ENCODE results near the gene C2CD4B. TPM values are rescaled to one million over a fixed set of nuclear protein-coding genes. Genes with fewer than 3 reads are reported as not detected.

Gene C2CD4B
- total RNA-seq, 3 donors from 2014 or later = 1.5 to 3.7 (median 3.2) TPM

DNA sequence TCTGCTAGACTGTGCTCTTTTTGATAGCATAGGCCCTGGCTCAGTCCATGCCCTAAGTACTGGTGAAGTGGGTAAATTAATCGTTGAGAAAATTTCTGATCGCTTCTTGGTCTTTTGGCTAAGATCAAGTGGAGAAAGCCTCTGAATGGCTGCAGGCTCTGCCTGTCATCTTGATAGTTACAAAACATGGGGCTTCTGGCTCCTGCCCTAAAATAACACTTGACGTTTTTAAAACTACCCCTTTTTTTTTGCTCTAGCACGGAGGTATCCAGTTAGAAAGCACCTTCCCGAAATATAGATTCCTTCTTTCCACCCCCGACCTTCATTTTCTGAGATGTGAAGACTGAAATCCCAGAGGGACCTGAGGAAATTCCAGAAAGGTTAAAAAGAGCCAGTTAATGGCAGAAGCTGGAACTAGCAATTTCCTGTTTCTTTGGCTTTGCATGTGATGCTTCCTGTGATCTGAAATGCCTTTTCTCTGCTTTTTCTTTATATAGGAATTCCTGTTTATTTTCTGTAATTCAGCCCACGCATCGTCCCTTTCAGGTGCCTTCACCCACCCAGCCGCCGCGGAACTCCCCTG lies 799 bp upstream of the C2CD4B start:
- Histone ChIP-seq H3K4me1 (ENCODE audit: low read depth) (peaks cover 10% of the 10 kb centered on the region), H3K4me3 (no peak overlapping the region), H3K36me3 (ENCODE audit: low read depth) (no peaks in the 10 kb centered on the region), H3K9me3 (no peaks in the 10 kb centered on the region)
- ATAC-seq (no peak), DNase-seq (no peak)
- TF ChIP-seq, protein P1, sequence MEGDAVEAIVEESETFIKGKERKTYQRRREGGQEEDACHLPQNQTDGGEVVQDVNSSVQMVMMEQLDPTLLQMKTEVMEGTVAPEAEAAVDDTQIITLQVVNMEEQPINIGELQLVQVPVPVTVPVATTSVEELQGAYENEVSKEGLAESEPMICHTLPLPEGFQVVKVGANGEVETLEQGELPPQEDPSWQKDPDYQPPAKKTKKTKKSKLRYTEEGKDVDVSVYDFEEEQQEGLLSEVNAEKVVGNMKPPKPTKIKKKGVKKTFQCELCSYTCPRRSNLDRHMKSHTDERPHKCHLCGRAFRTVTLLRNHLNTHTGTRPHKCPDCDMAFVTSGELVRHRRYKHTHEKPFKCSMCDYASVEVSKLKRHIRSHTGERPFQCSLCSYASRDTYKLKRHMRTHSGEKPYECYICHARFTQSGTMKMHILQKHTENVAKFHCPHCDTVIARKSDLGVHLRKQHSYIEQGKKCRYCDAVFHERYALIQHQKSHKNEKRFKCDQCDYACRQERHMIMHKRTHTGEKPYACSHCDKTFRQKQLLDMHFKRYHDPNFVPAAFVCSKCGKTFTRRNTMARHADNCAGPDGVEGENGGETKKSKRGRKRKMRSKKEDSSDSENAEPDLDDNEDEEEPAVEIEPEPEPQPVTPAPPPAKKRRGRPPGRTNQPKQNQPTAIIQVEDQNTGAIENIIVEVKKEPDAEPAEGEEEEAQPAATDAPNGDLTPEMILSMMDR (IDR thresholded peaks at IDR 0.05) = no peak
- intact Hi-C loops (cut with DNase I, micrococcal nuclease) = no loop called here

DNA sequence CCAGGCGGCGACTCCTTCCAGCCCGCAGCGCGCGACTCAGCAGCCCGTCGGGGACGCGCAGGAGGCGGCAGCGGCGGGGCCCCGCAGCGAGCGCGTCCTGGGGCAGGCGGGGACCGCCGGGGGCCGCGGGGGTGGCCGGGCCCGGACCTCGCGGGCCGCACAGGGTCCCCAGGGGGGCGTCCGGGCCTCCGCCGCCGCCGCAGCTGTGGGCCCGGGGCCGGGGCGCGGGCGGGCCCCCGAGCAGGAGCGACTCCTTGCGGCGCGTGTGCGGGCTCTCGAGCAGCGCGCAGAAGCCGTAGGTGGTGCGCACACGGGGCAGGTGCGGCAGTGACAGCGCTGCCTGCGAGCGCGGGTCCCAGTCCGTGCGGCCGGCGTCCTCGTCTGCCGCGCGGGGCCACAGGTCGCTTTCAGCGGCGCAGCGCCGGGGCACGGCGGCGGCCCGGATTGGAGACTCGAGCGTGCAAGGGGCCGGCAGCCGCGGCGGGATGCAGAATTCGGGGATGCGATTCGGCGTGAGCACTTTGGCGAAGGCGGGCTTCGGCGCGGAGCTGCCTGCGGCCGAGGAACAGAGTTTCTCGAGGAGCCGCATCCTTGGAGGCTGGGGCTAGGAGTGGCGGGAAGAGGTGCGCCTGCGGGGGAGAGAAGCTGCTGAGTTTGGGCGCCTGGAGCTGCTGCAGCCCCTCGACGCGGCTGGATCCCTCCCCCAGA lies 535 bp downstream of the C2CD4B start:
- intact Hi-C loops (cut with DNase I, micrococcal nuclease) = no loop called here
- Histone ChIP-seq H3K36me3 (ENCODE audit: low read depth) (no peaks in the 10 kb centered on the region), H3K9me3 (no peaks in the 10 kb centered on the region), H3K4me1 (ENCODE audit: low read depth) (peaks cover 10% of the 10 kb centered on the region), H3K4me3 (no peak overlapping the region)
- peak; percentile 16 to 52 (median 49) for DNase-seq
- TF ChIP-seq, protein P1 (IDR thresholded peaks at IDR 0.05) = no peak
- peak; percentile 70 for ATAC-seq

DNA sequence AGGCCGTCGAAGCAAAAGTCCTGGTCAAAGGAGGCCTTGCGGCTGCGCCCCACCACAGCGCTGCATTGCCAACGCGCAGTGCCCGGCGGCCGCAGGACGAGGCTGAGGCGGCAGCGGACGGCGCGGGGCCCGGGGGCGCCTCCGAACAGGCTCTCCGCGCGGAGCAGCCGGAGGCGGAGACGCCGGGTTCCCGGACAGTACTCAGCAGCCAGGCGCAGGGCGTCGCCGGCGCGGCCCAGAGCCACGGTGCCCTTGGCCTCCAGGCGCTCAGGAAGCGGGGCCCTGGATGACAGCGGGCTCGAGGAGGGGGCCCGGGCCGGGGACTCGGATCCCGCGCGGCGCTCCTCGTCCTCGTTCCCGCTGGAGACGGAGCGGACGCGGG lies 1.1 kb downstream of the C2CD4B start:
- H3K9me3 ChIP-seq = no peaks in the 10 kb centered on the region
- intact Hi-C loops (cut with DNase I, micrococcal nuclease) = no loop called here
- peak; percentile 60 for ATAC-seq
- TF ChIP-seq, protein P1 (IDR thresholded peaks at IDR 0.05) = no peak
- H3K4me3 ChIP-seq = no peak overlapping the region
- H3K4me1 ChIP-seq (ENCODE audit: low read depth) = peaks cover 10% of the 10 kb centered on the region
- no peaks in the 10 kb centered on the region for H3K36me3 ChIP-seq (ENCODE audit: low read depth)
- DNase-seq = peak in 1 of 3 donors; percentile 56

DNA sequence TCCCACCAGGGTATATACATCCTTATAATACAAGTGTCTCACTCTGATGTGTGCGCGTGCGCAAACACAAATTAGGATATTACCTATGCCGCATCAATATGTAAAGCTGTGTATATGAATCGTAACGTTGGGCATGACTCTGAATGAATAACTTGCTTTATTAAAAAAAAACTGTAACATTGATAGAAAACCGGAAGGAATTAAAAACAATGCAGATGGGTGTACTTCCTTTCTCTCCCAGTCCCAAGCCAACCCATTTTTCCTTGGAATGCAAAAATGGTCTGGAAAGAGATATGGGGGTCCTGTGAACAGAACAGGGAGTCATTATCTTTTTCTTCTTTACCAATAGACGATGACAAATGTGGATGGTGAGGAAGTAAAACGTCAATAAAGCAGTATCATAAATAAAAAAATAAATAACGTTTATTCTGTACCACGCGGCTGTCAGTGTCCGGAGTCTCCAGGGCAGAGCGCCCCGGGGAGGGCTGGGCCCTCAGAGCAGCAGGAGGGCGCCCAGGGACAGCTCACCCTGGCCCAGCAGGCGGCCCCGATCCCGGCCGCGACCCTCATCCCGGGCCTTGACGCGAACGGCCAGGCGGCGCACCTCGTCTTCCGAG lies 1.6 kb downstream of the C2CD4B start:
- H3K9me3 ChIP-seq = no peaks in the 10 kb centered on the region
- intact Hi-C loops (cut with DNase I, micrococcal nuclease) = no loop called here
- TF ChIP-seq, protein P1 (IDR thresholded peaks at IDR 0.05) = no peak
- ATAC-seq (peak; percentile 33), DNase-seq (no peak)
- no peak overlapping the region for H3K4me3 ChIP-seq
- no peaks in the 10 kb centered on the region for H3K36me3 ChIP-seq (ENCODE audit: low read depth)
- H3K4me1 ChIP-seq (ENCODE audit: low read depth) = peaks cover 10% of the 10 kb centered on the region

DNA sequence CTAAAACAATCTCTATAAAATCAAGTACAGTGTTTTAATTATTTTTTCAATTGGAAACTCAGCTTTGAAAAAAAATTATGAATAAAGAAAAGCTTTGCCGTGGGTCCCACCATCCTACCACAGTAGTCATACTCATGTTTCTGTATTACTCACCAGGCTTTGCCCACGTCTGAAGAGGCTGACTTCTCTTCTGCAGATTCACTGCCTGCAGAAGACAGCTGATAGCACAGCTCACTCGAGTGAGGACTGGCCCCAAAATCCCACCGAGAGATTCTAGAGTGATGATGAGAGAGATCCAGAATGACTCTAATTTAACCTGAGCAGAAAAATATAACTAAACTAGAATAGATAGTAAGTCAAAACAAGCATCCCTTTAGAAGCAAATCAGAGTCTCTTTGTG lies 11.9 kb downstream of the C2CD4B start:
- intact Hi-C loops (cut with DNase I, micrococcal nuclease) = no loop called here
- Histone ChIP-seq H3K9me3 (peaks cover 11% of the 10 kb centered on the region), H3K4me1 (ENCODE audit: low read depth) (no peaks in the 10 kb centered on the region), H3K36me3 (ENCODE audit: low read depth) (no peaks in the 10 kb centered on the region), H3K4me3 (no peak overlapping the region)
- no peak for ATAC-seq
- TF ChIP-seq, protein P1 (IDR thresholded peaks at IDR 0.05) = no peak
- no peak for DNase-seq
